ENCODE measurements around the gene GMPR. TPM values are rescaled to one million over a fixed set of nuclear protein-coding genes. Genes with fewer than 3 reads are reported as not detected.
A peak's percentile ranks its signal among the peaks of the same experiment; 100 is the strongest.
"Not testable (repeated sequence)": the region's sequence is repeated elsewhere in the genome, so short reads cannot be mapped to it uniquely, and the experiment has no call there.

The GMPR gene
- total RNA-seq, 2 experiments from 2014 or later = 1.4 to 1.6 TPM

DNA sequence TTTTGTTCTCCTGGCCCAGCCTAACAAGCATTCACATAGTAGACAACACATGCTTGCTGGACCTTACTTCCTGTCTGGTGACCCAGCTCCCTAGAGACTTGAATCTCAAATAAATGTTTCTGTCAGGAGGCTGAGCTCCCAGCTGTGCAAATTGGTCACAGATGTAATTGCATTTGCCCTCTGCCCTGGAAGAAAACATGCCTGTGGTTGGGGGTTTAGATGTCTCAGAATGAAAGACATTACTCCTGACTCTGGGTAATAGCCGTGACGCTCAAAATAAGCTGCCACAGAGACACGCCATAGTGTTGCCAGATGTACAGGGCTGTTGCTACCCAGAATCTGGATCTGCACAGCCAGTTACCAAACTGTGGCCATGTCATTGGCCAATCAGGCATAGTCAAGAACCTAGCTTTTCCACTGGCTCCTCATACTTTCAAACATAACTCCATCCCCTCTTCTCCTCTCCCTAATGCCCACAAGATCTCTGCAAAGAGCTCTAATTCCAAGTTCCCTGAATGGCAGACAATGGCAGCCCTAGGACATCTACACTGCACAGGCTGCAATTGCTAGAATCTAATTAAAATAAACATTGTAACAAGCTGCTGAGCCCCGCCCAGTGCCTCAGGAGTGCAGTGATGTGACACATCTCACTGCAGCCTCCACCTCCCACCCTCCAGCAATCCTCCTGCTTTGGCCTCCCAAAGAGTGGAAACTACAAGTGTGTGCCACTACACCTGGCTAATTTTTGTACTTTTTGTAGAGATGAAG lies 32.8 kb upstream of the GMPR start:
- intact Hi-C loops (cut with DNase I, micrococcal nuclease) = loop anchor here (1.0 to 10.0 kb wide), 6 partner anchors 22 to 681 kb away; partner anchors contain the start of gene MYLIP (in 1 of the 2)
- POLR2A ChIA-PET = interaction anchor here (0.6 kb wide), 1 partner anchor 668 kb away, joined by 3 read pairs; no protein-coding TSS in a partner anchor

DNA sequence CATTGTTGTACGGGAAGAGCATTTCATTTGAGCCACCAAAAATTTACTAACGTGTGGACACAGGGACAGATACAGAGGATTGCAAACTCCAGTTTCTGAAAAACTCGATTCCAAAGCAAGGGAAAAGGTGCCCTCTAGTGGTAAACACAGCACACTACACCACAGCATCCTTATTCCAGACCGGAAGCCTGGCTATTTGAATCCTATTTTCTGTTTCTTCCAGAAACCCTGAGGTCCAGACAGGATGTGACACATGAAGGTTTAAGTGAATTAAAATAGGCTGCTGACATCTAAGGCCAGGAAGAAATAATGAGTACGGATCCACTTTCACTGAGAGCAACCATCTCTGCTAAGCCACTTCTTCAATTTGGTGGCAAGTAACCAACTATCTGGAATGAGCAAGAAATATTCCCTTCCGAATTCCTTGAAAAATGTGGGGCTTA lies 31.8 kb upstream of the GMPR start:
- CTCF ChIA-PET = interaction anchor here (0.7 to 5.0 kb wide), 16 partner anchors 8 to 605 kb away, joined by 3 to 29 read pairs (median 4); no protein-coding TSS in a partner anchor
- intact Hi-C loops (cut with DNase I, micrococcal nuclease) = loop anchor here (1.0 to 10.0 kb wide), 6 partner anchors 23 to 682 kb away; partner anchors contain the start of gene MYLIP (in 1 of the 2)
- peaks cover 9% of the 10 kb centered on the region for H3K27me3 Mint-ChIP-seq
- peaks cover 2% of the 10 kb centered on the region for H3K4me1 Mint-ChIP-seq
- peak; percentile 55 for DNase-seq
- H3K36me3 Mint-ChIP-seq (ENCODE audit: low read depth) = no peaks in the 10 kb centered on the region
- POLR2A ChIA-PET = no interaction called here
- no peak overlapping the region for H3K4me3 Mint-ChIP-seq
- H3K9me3 Mint-ChIP-seq (ENCODE audit: low read depth) = no peaks in the 10 kb centered on the region
- no peak overlapping the region for H3K27ac Mint-ChIP-seq
- ATAC-seq = peak; percentile 69

More for the DNA sequence above, 32.8 kb upstream of the GMPR start:
- CTCF ChIA-PET = interaction anchor here (0.6 to 5.0 kb wide), 25 partner anchors 9 to 604 kb away, joined by 3 to 29 read pairs (median 3); no protein-coding TSS in a partner anchor
- no peaks in the 10 kb centered on the region for H3K36me3 Mint-ChIP-seq (ENCODE audit: low read depth)
- peaks cover 9% of the 10 kb centered on the region for H3K27me3 Mint-ChIP-seq
- no peak overlapping the region for H3K27ac Mint-ChIP-seq
- peaks cover 2% of the 10 kb centered on the region for H3K4me1 Mint-ChIP-seq
- H3K4me3 Mint-ChIP-seq = no peak overlapping the region
- no peak for ATAC-seq
- no peak for DNase-seq
- H3K9me3 Mint-ChIP-seq (ENCODE audit: low read depth) = no peaks in the 10 kb centered on the region

DNA sequence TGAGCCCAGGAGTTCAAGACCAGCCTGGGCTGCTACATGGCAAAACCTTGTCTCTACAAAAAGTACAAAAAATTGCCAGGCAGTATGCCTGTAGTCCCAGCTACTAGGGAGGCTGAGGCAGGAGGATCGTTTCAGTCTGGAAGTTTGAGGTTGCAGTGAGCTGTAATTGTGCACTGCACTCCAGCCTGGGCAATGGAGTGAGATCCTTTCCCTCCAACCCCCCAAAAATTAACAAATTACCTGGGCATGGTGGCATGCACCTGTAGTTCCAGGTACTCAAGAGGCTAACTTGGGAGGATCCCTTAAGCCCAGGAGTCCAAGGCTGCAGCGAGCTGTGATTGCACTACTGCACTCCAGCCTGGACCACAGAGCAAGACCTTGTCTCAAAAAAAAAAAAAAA lies 29.4 kb upstream of the GMPR start:
- DNase-seq (no peak), ATAC-seq (no peak)
- no peaks in the 10 kb centered on the region for H3K36me3 Mint-ChIP-seq (ENCODE audit: low read depth)
- ChIA-PET CTCF (interaction anchor here (0.5 to 5.0 kb wide), 3 partner anchors 17 to 518 kb away, joined by 3 to 29 read pairs (median 5); no protein-coding TSS in a partner anchor), POLR2A (no interaction called here)
- intact Hi-C loops (cut with DNase I, micrococcal nuclease) = loop anchor here in 1 of 2 experiments (10.0 kb wide), 1 partner anchor 684 kb away; no protein-coding TSS in a partner anchor
- no peak overlapping the region for H3K27ac Mint-ChIP-seq
- H3K9me3 Mint-ChIP-seq (ENCODE audit: low read depth) = no peaks in the 10 kb centered on the region
- no peak overlapping the region for H3K4me3 Mint-ChIP-seq
- H3K27me3 Mint-ChIP-seq = peaks cover 16% of the 10 kb centered on the region
- H3K4me1 Mint-ChIP-seq = peaks cover 2% of the 10 kb centered on the region

DNA sequence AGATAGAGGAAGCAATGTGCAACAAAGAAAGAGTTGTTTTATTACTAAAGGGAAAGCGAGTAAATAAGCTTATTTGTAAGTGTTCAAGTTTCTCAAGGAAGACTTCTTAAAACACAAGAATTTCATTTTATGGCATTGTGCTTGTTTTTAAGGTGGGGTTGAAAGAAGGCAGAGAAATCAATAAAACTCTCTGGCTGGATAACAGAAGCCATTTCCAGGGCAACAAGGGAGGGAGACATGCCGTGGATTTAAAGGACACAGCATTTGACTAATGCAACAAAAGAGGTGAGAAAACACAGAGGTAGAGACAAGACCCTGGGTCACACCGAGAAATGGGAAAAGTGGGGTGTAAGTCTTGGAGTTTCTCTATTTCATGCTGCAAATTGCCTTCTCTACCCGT lies 28.8 kb upstream of the GMPR start:
- intact Hi-C loops (cut with DNase I, micrococcal nuclease) = loop anchor here in 1 of 2 experiments (10.0 kb wide), 1 partner anchor 685 kb away; no protein-coding TSS in a partner anchor
- POLR2A ChIA-PET = interaction anchor here (0.7 kb wide), 1 partner anchor 75 kb away, joined by 4 read pairs; no protein-coding TSS in a partner anchor

DNA sequence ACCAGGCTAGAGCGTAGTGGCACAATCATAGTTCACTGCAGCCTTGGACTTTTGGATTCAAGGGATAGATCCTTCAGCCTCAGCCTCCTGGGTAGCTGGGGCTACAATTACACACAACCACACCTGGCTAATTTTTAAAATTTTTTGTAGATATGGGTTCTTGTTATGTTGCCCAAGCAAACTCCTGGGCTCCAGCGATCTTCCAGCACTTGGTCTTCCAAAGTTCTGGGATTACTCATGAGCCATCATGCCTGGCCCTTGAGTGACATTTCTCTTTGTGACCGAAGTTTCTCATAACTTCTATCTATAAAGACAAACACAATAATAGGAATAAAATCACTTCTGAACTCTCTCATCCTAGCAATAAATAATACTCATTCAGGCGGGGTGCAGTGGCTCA lies 26.1 kb upstream of the GMPR start:
- ChIA-PET CTCF (no interaction called here), POLR2A (no interaction called here)

More for the DNA sequence above, 28.8 kb upstream of the GMPR start:
- CTCF ChIA-PET = interaction anchor here (0.6 to 1.3 kb wide), 2 partner anchors 43 to 518 kb away, joined by 4 to 5 read pairs; no protein-coding TSS in a partner anchor
- Mint-ChIP-seq H3K27me3 (peaks cover 17% of the 10 kb centered on the region), H3K4me1 (peaks cover 2% of the 10 kb centered on the region), H3K36me3 (ENCODE audit: low read depth) (no peaks in the 10 kb centered on the region), H3K27ac (no peak overlapping the region), H3K9me3 (ENCODE audit: low read depth) (no peaks in the 10 kb centered on the region), H3K4me3 (no peak overlapping the region)
- DNase-seq (no peak), ATAC-seq (no peak)

DNA sequence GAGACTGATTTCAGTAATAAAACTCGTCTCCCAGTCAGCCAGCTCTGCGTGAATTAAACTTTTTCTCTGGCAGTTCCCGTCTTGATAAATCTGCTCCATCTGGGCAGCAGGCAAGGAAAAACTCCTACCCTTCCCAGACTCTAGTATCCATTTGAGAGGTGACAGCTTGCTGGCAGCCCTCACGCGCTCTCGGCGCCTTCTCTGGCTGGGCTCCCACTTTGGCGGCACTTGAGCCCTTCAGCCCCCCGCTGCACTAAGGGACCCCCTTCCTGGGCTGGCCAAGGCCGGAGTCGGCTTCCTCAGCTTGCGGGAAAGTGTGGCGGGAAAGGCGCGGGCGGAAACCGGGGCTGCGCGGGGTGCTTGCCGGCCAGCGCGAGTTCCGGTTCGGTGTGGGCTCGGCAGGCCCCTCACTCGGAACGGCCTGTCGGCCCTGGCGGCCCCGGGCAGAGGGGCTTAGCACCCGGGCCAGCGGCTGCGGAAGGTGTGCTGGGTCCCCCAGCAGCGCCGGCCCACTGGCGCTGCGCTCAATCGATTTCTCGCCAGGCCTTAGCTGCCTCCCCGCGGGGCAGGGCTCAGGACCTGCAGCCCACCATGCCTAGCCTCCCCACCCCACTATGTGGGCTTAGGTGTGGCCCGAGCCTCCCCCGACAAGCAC lies 21.8 kb upstream of the GMPR start:
- ChIA-PET CTCF (interaction anchor here (0.6 to 1.7 kb wide), 4 partner anchors 11 to 878 kb away, joined by 3 to 4 read pairs (median 3); no protein-coding TSS in a partner anchor), POLR2A (no interaction called here)
- Mint-ChIP-seq H3K9me3 (ENCODE audit: low read depth) (no peaks in the 10 kb centered on the region), H3K27me3 (peaks cover 29% of the 10 kb centered on the region), H3K4me3 (no peak overlapping the region), H3K4me1 (no peaks in the 10 kb centered on the region), H3K36me3 (ENCODE audit: low read depth) (no peaks in the 10 kb centered on the region), H3K27ac (no peak overlapping the region)
- ATAC-seq (no peak), DNase-seq (no peak)
- intact Hi-C loops (cut with DNase I, micrococcal nuclease) = no loop called here

More for the DNA sequence above, 26.1 kb upstream of the GMPR start:
- intact Hi-C loops (cut with DNase I, micrococcal nuclease) = no loop called here
- H3K9me3 Mint-ChIP-seq (ENCODE audit: low read depth) = no peaks in the 10 kb centered on the region
- no peaks in the 10 kb centered on the region for H3K4me1 Mint-ChIP-seq
- no peak overlapping the region for H3K27ac Mint-ChIP-seq
- peaks cover 31% of the 10 kb centered on the region for H3K27me3 Mint-ChIP-seq
- ATAC-seq = no peak
- no peak for DNase-seq
- no peaks in the 10 kb centered on the region for H3K36me3 Mint-ChIP-seq (ENCODE audit: low read depth)
- no peak overlapping the region for H3K4me3 Mint-ChIP-seq

DNA sequence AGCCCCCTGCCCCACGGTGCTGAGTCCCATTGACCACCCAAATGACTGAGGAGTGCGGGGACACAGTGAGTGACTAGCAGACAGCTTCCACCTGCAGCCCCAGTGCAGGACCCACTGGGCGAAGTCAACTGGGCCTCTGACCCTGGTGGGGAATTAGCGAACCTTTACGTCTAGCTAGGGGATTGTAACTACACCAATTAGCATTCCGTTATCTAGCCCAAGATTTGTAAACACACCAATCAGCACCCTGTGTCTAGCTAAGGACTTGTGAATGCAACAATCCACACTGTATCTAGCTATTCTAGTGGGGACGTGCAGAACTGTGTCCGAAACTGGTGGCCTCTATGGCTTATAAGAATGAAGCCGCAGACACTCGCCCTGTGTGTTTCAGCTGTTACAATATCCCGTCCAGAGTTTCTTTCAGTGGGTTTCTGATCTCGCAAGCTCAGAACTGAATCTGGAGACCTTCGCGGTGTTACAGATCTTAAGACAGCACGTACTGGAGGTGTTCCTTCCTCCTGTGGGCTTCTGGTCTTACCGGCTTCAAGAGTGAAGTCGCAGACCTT lies 21.1 kb upstream of the GMPR start:
- intact Hi-C loops (cut with DNase I, micrococcal nuclease) = no loop called here
- ChIA-PET CTCF (interaction anchor here (0.7 to 1.5 kb wide), 2 partner anchors 10 to 12 kb away, joined by 3 read pairs; no protein-coding TSS in a partner anchor), POLR2A (no interaction called here)
- H3K4me3 Mint-ChIP-seq = no peak overlapping the region
- H3K27me3 Mint-ChIP-seq = peaks cover 25% of the 10 kb centered on the region
- no peaks in the 10 kb centered on the region for H3K4me1 Mint-ChIP-seq
- DNase-seq = no peak
- ATAC-seq = no peak
- H3K9me3 Mint-ChIP-seq (ENCODE audit: low read depth) = no peaks in the 10 kb centered on the region
- no peaks in the 10 kb centered on the region for H3K36me3 Mint-ChIP-seq (ENCODE audit: low read depth)
- H3K27ac Mint-ChIP-seq = no peak overlapping the region

DNA sequence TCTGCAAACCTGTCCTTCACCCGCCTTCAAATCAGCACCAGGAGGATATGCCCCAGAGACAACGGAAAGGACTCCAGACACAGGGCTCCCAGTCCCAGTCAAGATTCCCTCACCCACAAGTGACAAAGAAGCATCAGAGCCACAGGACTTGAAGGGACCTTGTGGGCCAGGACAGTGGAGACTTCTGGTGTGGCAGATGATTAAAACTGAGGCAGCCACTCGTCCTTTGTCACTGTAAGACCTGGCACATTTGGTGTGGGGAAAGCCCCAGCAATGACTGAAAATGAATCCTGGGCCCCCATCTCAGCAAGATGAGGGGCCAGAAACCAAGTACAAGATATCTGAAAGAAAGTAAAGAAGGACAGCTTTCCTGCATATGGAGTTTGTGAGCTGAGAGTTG lies 15.6 kb upstream of the GMPR start:
- H3K9me3 Mint-ChIP-seq (ENCODE audit: low read depth) = no peaks in the 10 kb centered on the region
- no peaks in the 10 kb centered on the region for H3K36me3 Mint-ChIP-seq (ENCODE audit: low read depth)
- ChIA-PET POLR2A (no interaction called here), CTCF (interaction anchor here (1.1 to 1.4 kb wide), 2 partner anchors 9 to 40 kb away, joined by 3 read pairs; no protein-coding TSS in a partner anchor)
- peaks cover 13% of the 10 kb centered on the region for H3K27me3 Mint-ChIP-seq
- ATAC-seq (no peak), DNase-seq (no peak)
- no peak overlapping the region for H3K27ac Mint-ChIP-seq
- H3K4me1 Mint-ChIP-seq = peaks cover 2% of the 10 kb centered on the region
- intact Hi-C loops (cut with DNase I, micrococcal nuclease) = no loop called here
- H3K4me3 Mint-ChIP-seq = no peak overlapping the region

DNA sequence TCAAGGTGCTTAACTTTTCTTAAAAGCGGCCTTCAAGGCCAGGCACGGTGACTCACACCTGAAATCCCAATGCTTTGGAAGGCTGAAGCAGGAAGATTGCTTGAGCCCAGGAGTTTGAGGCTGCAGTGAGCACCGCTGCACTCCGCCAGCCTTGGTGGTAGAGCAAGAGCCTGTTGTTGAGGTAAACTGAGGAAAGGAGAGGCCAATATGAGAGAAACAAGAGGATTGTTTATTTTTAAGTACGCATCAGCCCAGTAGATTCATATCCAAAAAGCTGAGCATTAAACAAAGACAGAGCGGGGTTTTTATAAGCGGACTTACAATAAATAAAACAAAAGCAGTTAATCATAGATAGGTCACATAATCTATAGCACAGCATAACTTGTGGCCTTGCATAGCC lies 15.0 kb upstream of the GMPR start:
- ChIA-PET CTCF (interaction anchor here (1.1 kb wide), 1 partner anchor 9 kb away, joined by 3 read pairs; no protein-coding TSS in a partner anchor), POLR2A (no interaction called here)
- intact Hi-C loops (cut with DNase I, micrococcal nuclease) = no loop called here
- Mint-ChIP-seq H3K36me3 (ENCODE audit: low read depth) (no peaks in the 10 kb centered on the region), H3K4me1 (peaks cover 2% of the 10 kb centered on the region), H3K27me3 (peaks cover 13% of the 10 kb centered on the region), H3K9me3 (ENCODE audit: low read depth) (no peaks in the 10 kb centered on the region), H3K4me3 (no peak overlapping the region), H3K27ac (no peak overlapping the region)
- DNase-seq (no peak), ATAC-seq (no peak)

DNA sequence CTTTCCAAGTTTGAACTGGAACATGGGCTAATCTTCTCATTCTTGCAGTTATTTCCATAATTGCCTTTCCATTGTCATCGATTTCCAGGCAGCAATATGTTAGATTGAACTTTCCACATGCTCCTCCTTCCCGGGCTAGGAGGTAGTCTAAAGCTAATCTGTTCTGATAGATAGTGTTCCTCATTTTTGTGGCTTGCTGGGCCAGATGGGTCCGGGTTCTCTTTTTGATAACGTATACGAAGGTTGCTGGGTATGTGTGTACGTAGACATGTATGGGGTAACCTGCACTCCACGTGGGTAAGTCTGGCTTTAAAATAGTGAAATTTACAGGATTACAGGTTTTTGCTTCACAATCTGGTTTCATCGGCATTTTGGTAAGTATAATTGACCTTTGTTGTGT lies 14.0 kb upstream of the GMPR start:
- peaks cover 2% of the 10 kb centered on the region for H3K4me1 Mint-ChIP-seq
- intact Hi-C loops (cut with DNase I, micrococcal nuclease) = no loop called here
- DNase-seq (no peak), ATAC-seq (no peak)
- no peaks in the 10 kb centered on the region for H3K9me3 Mint-ChIP-seq (ENCODE audit: low read depth)
- no peak overlapping the region for H3K27ac Mint-ChIP-seq
- ChIA-PET POLR2A (no interaction called here), CTCF (interaction anchor here (0.6 kb wide), 1 partner anchor 33 kb away, joined by 3 read pairs; no protein-coding TSS in a partner anchor)
- H3K4me3 Mint-ChIP-seq = no peak overlapping the region
- H3K36me3 Mint-ChIP-seq (ENCODE audit: low read depth) = no peaks in the 10 kb centered on the region
- H3K27me3 Mint-ChIP-seq = peaks cover 5% of the 10 kb centered on the region

DNA sequence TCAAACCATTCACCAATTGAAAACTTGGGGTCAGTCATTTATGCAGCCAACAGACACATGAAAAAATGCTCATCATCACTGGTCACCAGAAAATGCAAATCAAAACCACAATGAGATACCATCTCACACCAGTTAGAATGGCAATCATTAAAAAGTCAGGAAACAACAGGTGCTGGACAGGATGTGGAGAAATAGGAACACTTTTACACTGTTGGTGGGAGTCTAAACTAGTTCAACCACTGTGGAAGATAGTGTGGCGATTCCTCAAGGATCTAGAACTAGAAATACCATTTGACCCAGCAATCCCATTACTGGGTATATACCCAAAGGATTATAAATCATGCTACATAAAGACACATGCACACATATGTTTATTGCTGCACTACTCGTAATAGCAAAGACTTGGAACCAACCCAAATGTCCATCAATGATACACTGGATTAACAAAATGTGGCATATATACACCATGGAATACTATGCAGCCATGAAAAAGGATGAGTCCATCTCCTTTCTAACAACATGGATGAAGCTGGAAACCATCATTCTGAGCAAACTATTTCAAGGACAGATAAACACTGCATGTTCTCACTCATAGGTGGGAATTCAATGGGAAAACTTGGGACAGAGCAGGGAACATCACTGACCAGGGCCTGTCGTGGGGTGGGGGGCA lies 13.2 kb upstream of the GMPR start:
- H3K4me1 Mint-ChIP-seq; H3K36me3 Mint-ChIP-seq (ENCODE audit: low read depth); POLR2A ChIA-PET; H3K27me3 Mint-ChIP-seq; intact Hi-C loops (cut with DNase I, micrococcal nuclease); H3K9me3 Mint-ChIP-seq (ENCODE audit: low read depth); CTCF ChIA-PET; H3K27ac Mint-ChIP-seq; DNase-seq; H3K4me3 Mint-ChIP-seq; ATAC-seq: not testable (repeated sequence)
